IPS DF 6.9 (cell line): ENCODE results near the gene EPHA3.

Experiments used
- DNase-seq: peaks from one replicate; pipeline ENCODE4 v3.0.0-alpha.2; 2013; ENCODE audit warnings: low read depth, low spot score
- H3K27ac ChIP-seq: one replicate; pipeline ENCODE4 v1.5.1; 2013; ENCODE audit warnings: low read length, control low read depth
- H3K27me3 ChIP-seq: 2 replicates; pipeline ENCODE4 v1.6.1; 2013; ENCODE audit warnings: mild to moderate bottlenecking, low read length; ENCODE audit not compliant: control insufficient read depth, insufficient read depth
- H3K36me3 ChIP-seq: 2 replicates; pipeline ENCODE4 v1.6.1; 2013; ENCODE audit warnings: low read length; ENCODE audit not compliant: control insufficient read depth, insufficient read depth
- H3K4me1 ChIP-seq: 2 replicates; pipeline ENCODE4 v1.6.1; 2013; ENCODE audit warnings: low read length; ENCODE audit not compliant: control insufficient read depth, insufficient read depth
- H3K4me3 ChIP-seq: 2 replicates; pipeline ENCODE4 v1.5.1; 2013; ENCODE audit warnings: mild to moderate bottlenecking, low read length
- H3K9me3 ChIP-seq: 2 replicates; pipeline ENCODE4 v1.6.1; 2013; ENCODE audit warnings: low read length, inconsistent platforms; ENCODE audit not compliant: control insufficient read depth, insufficient read depth
- WGBS: extraction: QIAGEN DNeasy Blood & Tissue Kit; methylation state at CpG from one replicate; pipeline ENCODE4 v1.1.7; 2013; ENCODE audit warnings: mixed read lengths, missing lambda C conversion rate; ENCODE audit not compliant: insufficient read length, insufficient coverage; 5-methylcytosine and 5-hydroxymethylcytosine counted together

The EPHA3 gene

GRCh38 chr3:89101251-89101650, 6.2 kb upstream of the EPHA3 start:
- no peaks in the 10 kb centered on the region for H3K27me3 ChIP-seq
- no peak overlapping the region for H3K27ac ChIP-seq
- no peak for DNase-seq
- H3K9me3 ChIP-seq, result no peaks in the 10 kb centered on the region
- H3K4me3 ChIP-seq, result no peak overlapping the region
- H3K36me3 ChIP-seq, result no peaks in the 10 kb centered on the region
- H3K4me1 ChIP-seq, result no peaks in the 10 kb centered on the region

- Histone ChIP-seq H3K9me3 (no peaks in the 10 kb centered on the region), H3K4me3 (no peak overlapping the region), H3K27ac (no peak overlapping the region), H3K36me3 (no peaks in the 10 kb centered on the region), H3K27me3 (no peaks in the 10 kb centered on the region), H3K4me1 (no peaks in the 10 kb centered on the region)
- no peak for DNase-seq
- no CpG with 5 or more reads among the region's 1 CpG for WGBS
Observed at GRCh38 chr3:89101921-89102320, 5.5 kb upstream of the EPHA3 start.

GRCh38 chr3:89104499-89104898, 2.9 kb upstream of the EPHA3 start:
- no peak for DNase-seq
- WGBS, result no CpG with 5 or more reads among the region's 3 CpGs
- Histone ChIP-seq H3K36me3 (no peaks in the 10 kb centered on the region), H3K27ac (no peak overlapping the region), H3K4me3 (no peak overlapping the region), H3K27me3 (no peaks in the 10 kb centered on the region), H3K9me3 (no peaks in the 10 kb centered on the region), H3K4me1 (no peaks in the 10 kb centered on the region)

GRCh38 chr3:89105503-89105902, 1.9 kb upstream of the EPHA3 start:
- H3K4me3 ChIP-seq, result no peak overlapping the region
- no peaks in the 10 kb centered on the region for H3K4me1 ChIP-seq
- H3K27ac ChIP-seq, result no peak overlapping the region
- H3K27me3 ChIP-seq, result no peaks in the 10 kb centered on the region
- DNase-seq, result no peak
- no CpG with 5 or more reads among the region's 1 CpG for WGBS
- no peaks in the 10 kb centered on the region for H3K9me3 ChIP-seq
- H3K36me3 ChIP-seq, result no peaks in the 10 kb centered on the region

- no peaks in the 10 kb centered on the region for H3K9me3 ChIP-seq
- no peaks in the 10 kb centered on the region for H3K36me3 ChIP-seq
- H3K4me3 ChIP-seq, result no peak overlapping the region
- no peaks in the 10 kb centered on the region for H3K4me1 ChIP-seq
- H3K27me3 ChIP-seq, result no peaks in the 10 kb centered on the region
- WGBS, result no CpG with 5 or more reads among the region's 5 CpGs
- no peak overlapping the region for H3K27ac ChIP-seq
- no peak for DNase-seq
Observed at GRCh38 chr3:89108291-89108550, 800 bp downstream of the EPHA3 start.

GRCh38 chr3:89113344-89113743, 5.9 kb downstream of the EPHA3 start:
- H3K4me3 ChIP-seq, result no peak overlapping the region

GRCh38 chr3:89113893-89114840, 6.7 kb downstream of the EPHA3 start:
- Histone ChIP-seq H3K4me1 (no peaks in the 10 kb centered on the region), H3K27ac (no peak overlapping the region), H3K36me3 (no peaks in the 10 kb centered on the region), H3K4me3 (peak overlapping the region; percentile 48; the same call in 1 of the 2 replicates), H3K9me3 (no peaks in the 10 kb centered on the region), H3K27me3 (no peaks in the 10 kb centered on the region; the same call in 1 of the 2 replicates)
- peak; percentile 64 for DNase-seq
- WGBS, result no CpG with 5 or more reads among the region's 42 CpGs

More at GRCh38 chr3:89113344-89113743, 5.9 kb downstream of the EPHA3 start:
- Histone ChIP-seq H3K27ac (no peak overlapping the region), H3K36me3 (no peaks in the 10 kb centered on the region), H3K27me3 (no peaks in the 10 kb centered on the region; the same call in 1 of the 2 replicates), H3K4me1 (no peaks in the 10 kb centered on the region), H3K9me3 (no peaks in the 10 kb centered on the region)
- DNase-seq, result no peak
- no CpG with 5 or more reads among the region's 4 CpGs for WGBS

GRCh38 chr3:89114841-89115223, 7.4 kb downstream of the EPHA3 start:
- no peaks in the 10 kb centered on the region for H3K36me3 ChIP-seq
- no peak for DNase-seq
- no peaks in the 10 kb centered on the region for H3K9me3 ChIP-seq
- H3K4me1 ChIP-seq, result no peaks in the 10 kb centered on the region
- H3K4me3 ChIP-seq, result no peak overlapping the region; the same call in 1 of the 2 replicates
- H3K27me3 ChIP-seq, result no peaks in the 10 kb centered on the region; the same call in 1 of the 2 replicates
- WGBS, result no CpG with 5 or more reads among the region's 13 CpGs
- H3K27ac ChIP-seq, result no peak overlapping the region

GRCh38 chr3:89116476-89116875, 9.1 kb downstream of the EPHA3 start:
- H3K27me3 ChIP-seq, result no peaks in the 10 kb centered on the region; the same call in 1 of the 2 replicates
- no peaks in the 10 kb centered on the region for H3K36me3 ChIP-seq
- no peaks in the 10 kb centered on the region for H3K4me1 ChIP-seq
- H3K4me3 ChIP-seq, result no peak overlapping the region
- DNase-seq, result no peak
- H3K27ac ChIP-seq, result no peak overlapping the region
- no peaks in the 10 kb centered on the region for H3K9me3 ChIP-seq

- no peak overlapping the region for H3K4me3 ChIP-seq
- H3K27ac ChIP-seq, result no peak overlapping the region
- no peaks in the 10 kb centered on the region for H3K27me3 ChIP-seq
- H3K4me1 ChIP-seq, result no peaks in the 10 kb centered on the region
- H3K36me3 ChIP-seq, result no peaks in the 10 kb centered on the region
- no peak for DNase-seq
- WGBS, result no CpG with 5 or more reads among the region's 2 CpGs
- no peaks in the 10 kb centered on the region for H3K9me3 ChIP-seq
Observed at GRCh38 chr3:89138048-89138447, 30.6 kb downstream of the EPHA3 start.

- Histone ChIP-seq H3K36me3 (no peaks in the 10 kb centered on the region), H3K4me1 (no peaks in the 10 kb centered on the region), H3K27ac (no peak overlapping the region), H3K9me3 (no peaks in the 10 kb centered on the region), H3K4me3 (no peak overlapping the region), H3K27me3 (no peaks in the 10 kb centered on the region)
- no peak for DNase-seq
- WGBS, result no CpG with 5 or more reads among the region's 3 CpGs
Observed at GRCh38 chr3:89139870-89140269, 32.4 kb downstream of the EPHA3 start.
